ENCODE measurements around the gene ARID5B.

The ARID5B gene

DNA sequence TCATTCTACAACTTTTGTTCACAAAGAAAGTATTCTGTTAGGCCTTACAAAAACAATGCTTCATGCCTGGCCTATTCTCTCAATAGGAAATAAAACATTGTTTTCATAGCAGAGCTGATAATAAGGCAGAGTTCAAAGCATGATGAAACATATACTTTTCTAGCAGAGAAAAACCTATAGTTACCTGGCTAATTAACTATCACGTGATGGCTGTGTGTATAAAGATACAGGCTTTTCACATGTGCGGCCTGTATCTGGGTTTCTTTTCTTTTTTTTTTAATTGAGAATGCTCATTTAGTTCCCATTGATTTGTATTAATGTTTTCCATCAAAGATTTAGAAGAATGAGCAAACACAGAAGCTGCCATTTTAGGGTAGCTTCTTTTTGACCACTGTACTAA lies 51.7 kb downstream of the ARID5B start:
- no peak overlapping the region for H3K4me3 ChIP-seq (ENCODE audit: low read depth, low read length)
- in situ Hi-C loops (cut with HindIII; ENCODE audit: low sequenced_read_pairs): no loop called here
- DNase-seq (ENCODE audit: low read depth): no peak
- TF ChIP-seq, protein P1, sequence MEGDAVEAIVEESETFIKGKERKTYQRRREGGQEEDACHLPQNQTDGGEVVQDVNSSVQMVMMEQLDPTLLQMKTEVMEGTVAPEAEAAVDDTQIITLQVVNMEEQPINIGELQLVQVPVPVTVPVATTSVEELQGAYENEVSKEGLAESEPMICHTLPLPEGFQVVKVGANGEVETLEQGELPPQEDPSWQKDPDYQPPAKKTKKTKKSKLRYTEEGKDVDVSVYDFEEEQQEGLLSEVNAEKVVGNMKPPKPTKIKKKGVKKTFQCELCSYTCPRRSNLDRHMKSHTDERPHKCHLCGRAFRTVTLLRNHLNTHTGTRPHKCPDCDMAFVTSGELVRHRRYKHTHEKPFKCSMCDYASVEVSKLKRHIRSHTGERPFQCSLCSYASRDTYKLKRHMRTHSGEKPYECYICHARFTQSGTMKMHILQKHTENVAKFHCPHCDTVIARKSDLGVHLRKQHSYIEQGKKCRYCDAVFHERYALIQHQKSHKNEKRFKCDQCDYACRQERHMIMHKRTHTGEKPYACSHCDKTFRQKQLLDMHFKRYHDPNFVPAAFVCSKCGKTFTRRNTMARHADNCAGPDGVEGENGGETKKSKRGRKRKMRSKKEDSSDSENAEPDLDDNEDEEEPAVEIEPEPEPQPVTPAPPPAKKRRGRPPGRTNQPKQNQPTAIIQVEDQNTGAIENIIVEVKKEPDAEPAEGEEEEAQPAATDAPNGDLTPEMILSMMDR (IDR thresholded peaks at IDR 0.05; ENCODE audit: low read depth, low read length, missing control alignments): no peak

DNA sequence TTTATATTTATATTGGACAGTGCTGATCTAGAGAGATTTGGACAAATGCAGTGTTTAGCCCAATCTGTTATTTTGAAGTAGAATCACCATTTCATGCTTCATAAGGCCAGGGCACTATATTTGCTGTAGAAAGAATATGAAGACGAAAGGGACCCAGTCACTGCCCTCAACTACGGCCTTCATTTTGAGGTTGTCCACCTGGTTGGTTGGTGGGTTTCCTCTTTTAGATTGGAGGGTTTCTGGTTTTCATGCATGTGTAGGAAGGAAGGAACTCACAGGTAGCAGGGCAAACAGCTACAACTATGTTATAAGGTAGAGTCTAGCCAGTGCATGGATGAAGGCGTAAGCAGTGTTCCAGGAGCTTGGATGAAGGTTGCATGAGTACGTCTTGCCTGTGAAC lies 56.3 kb downstream of the ARID5B start:
- no peak overlapping the region for H3K4me3 ChIP-seq (ENCODE audit: low read depth, low read length)
- in situ Hi-C loops (cut with HindIII; ENCODE audit: low sequenced_read_pairs): no loop called here
- no peak for DNase-seq (ENCODE audit: low read depth)
- TF ChIP-seq, protein P1 (IDR thresholded peaks at IDR 0.05; ENCODE audit: low read depth, low read length, missing control alignments): no peak

DNA sequence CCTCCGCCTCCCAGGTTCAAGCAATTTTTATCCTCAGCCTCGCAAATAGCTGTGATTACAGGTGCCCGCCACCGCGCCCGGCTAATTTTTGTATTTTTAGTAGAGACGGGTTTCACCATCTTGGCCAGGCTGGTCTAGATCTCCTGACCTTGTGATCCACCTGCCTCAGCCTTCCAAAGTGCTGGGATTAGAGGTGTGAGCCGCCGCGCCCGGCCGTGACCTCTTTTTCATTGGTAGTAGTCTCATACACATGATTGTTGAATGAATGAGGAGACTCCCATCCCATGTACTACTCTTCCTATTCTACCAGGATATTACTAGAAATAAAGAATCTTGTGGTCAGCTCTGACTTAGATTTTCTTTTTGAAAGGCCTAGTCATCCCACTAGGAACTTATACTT lies 56.8 kb downstream of the ARID5B start:
- TF ChIP-seq, protein P1 (IDR thresholded peaks at IDR 0.05; ENCODE audit: low read depth, low read length, missing control alignments): no peak
- in situ Hi-C loops (cut with HindIII; ENCODE audit: low sequenced_read_pairs): no loop called here
- no peak for DNase-seq (ENCODE audit: low read depth)
- no peak overlapping the region for H3K4me3 ChIP-seq (ENCODE audit: low read depth, low read length)

DNA sequence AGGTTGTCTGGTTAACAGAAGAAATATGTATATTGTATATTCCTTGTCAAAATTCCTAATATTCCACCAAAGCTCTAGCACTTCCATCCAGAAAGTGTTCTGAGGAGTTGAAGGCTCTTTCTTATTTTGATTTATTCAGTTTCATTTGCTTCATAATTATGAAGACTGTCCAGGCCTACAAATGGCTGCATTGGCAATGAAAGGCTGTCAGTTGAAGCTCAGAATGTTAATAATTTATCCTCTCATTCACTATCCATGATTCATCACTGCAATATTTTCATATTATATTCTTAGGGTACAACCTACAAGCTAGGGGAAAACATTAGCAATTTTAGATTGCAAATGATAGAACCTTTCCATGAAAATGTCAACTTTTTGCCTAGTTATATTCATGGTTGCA lies 57.3 kb downstream of the ARID5B start:
- TF ChIP-seq, protein P1 (IDR thresholded peaks at IDR 0.05; ENCODE audit: low read depth, low read length, missing control alignments): no peak
- no peak for DNase-seq (ENCODE audit: low read depth)
- H3K4me3 ChIP-seq (ENCODE audit: low read depth, low read length): no peak overlapping the region
- in situ Hi-C loops (cut with HindIII; ENCODE audit: low sequenced_read_pairs): no loop called here

DNA sequence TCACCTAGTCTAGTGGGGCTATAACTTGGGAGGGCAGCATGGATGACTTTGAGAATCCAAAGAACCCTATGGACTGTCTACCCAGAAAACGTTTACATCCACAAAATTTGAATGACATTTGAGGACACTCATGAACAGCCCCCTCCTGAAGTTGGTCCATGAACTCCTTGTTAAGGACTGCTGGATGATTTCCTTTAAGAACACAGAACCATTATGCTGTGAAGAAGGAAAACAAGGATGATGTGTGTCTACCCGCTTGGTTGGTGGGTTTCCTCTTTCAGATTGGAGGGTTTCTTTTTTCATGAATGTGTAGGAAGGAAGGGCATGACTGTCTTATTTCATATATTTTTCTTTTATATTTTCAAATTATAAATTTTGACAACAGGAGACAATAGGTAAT lies 58.3 kb downstream of the ARID5B start:
- in situ Hi-C loops (cut with HindIII; ENCODE audit: low sequenced_read_pairs): no loop called here
- no peak overlapping the region for H3K4me3 ChIP-seq (ENCODE audit: low read depth, low read length)
- TF ChIP-seq, protein P1 (IDR thresholded peaks at IDR 0.05; ENCODE audit: low read depth, low read length, missing control alignments): no peak

DNA sequence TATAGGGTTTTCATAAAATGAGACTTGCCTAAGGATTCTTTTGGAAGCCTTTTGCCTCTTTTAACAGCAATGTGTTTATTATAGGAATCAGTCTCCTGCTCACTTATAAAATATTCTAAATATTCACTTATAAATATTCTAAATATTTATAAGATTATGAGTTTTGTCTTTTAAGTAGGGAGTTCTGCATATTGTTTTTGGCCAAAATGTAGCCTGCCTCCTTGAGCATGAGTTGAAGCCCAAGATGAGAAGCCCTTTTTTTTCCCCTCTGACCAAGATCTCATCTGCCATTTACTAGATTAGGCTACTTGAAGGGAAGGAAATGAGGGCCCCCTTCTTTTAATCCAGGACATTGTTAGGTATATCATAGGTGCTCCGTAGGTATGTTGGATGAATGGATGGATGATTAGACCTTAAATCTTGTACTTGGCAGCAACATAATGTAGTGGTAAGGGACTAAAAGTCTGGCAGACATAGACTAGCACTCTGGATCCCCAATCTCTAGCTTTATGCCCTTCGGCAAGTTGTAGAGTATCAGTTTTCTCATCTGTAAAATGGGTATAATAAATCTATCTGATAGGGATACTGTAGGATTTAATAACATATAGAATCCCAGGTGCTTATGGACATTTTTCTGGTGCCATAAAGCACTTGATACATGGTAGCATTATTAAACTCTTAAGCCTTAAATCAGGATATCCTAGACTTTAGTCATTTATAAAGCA lies 59.1 kb downstream of the ARID5B start:
- DNase-seq (ENCODE audit: low read depth): no peak
- TF ChIP-seq, protein P1 (IDR thresholded peaks at IDR 0.05; ENCODE audit: low read depth, low read length, missing control alignments): no peak

More for the DNA sequence above, 58.3 kb downstream of the ARID5B start:
- DNase-seq (ENCODE audit: low read depth): no peak

More for the DNA sequence above, 59.1 kb downstream of the ARID5B start:
- in situ Hi-C loops (cut with HindIII; ENCODE audit: low sequenced_read_pairs): no loop called here
- no peak overlapping the region for H3K4me3 ChIP-seq (ENCODE audit: low read depth, low read length)

All from astrocyte of the cerebellum (primary cell).